ENCODE measurements around the gene TMEM72.

DNA sequence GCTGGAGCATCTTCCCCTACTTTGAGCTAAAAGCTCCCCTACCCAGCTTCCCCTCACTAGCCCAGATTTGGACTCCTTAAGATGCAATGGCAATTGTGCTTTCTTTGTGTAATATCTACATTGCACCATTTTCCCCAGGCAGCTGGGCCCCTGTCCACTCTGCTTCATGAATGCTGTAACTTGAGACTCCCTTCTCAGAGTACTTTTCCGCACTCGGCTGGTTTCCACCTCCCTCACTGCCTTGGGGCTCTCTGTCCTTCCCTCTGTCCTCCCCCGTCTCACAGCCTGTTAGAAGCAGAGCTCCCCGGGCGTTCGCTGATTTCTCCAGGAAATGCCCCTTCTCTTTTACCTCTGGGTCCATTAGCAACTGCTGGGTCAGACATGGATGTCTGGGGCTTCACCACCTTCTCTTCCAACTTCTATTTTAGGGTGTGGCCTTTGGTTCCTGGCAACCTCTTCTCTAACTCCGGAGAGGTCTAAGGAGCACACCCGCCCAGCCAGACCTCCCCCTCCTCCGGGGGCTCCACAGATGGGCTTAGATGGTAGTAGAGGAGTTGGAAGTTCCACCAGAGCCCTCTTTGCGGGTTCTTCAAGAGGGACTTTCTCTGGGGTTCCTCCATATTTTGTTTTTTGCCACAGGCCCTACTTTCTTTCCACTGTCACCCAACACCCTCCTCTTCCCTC lies 2.9 kb upstream of the TMEM72 start:
- TF ChIP-seq POLR2A (IDR thresholded peaks at IDR 0.05), result no peak
- TF ChIP-seq, protein P1, sequence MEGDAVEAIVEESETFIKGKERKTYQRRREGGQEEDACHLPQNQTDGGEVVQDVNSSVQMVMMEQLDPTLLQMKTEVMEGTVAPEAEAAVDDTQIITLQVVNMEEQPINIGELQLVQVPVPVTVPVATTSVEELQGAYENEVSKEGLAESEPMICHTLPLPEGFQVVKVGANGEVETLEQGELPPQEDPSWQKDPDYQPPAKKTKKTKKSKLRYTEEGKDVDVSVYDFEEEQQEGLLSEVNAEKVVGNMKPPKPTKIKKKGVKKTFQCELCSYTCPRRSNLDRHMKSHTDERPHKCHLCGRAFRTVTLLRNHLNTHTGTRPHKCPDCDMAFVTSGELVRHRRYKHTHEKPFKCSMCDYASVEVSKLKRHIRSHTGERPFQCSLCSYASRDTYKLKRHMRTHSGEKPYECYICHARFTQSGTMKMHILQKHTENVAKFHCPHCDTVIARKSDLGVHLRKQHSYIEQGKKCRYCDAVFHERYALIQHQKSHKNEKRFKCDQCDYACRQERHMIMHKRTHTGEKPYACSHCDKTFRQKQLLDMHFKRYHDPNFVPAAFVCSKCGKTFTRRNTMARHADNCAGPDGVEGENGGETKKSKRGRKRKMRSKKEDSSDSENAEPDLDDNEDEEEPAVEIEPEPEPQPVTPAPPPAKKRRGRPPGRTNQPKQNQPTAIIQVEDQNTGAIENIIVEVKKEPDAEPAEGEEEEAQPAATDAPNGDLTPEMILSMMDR (IDR thresholded peaks at IDR 0.05), result no peak

Measured in thyroid gland (tissue), 4 donors.